ENCODE results near the gene ZNF583.

Gene ZNF583

DNA sequence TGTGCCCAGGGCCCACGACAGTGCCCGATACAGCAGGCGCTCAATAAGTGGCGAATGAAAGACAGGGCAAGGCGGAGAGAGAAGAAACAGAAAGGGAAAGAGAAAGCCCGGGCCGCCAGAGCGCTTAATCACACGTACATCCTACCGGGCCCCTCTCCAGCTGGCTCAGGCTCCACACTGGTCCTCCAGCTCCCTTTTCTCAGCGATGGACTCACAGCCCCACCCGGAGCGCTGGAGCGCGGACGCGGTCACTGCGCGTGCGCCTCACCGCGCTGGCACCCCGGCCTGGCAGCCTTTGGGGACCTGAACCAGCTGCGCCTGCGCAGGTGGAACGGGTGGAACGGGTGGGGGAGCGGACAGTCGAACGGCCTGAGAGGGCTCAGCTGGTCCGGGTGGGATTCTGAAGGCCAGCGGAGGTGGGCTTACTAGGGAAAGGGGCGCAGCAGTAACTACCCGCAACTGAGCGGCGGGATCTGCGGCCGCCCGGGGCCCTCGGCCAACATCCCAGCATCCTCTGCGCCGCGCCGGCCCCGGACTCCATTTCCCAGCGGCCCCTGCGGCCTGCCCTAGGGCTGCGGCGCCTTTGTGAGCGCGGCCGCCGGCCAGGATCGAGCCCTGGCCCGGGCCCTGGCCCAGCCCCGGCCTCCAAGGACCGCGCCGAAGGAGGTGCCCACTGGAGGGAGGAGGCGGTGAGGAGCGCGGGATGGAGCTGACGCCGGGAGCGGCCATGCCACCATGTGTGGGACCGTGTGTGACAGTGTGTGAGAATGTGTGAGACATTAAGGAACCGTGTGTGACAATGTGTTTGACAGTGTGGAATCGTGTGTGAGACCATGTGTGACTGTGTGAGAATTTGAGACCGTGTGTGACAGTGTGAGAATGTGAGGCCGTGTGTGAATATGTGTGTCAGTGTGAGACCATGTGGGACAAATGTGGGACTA, at the start of gene ZNF583:
Gene ZNF583 (plus strand): TSS at position 569 of the 941 bp plus-strand sequence. CDS start 2,783 bp downstream, outside the sequence.
- peak; percentile 85 for DNase-seq (ENCODE audit: low read depth)

DNA sequence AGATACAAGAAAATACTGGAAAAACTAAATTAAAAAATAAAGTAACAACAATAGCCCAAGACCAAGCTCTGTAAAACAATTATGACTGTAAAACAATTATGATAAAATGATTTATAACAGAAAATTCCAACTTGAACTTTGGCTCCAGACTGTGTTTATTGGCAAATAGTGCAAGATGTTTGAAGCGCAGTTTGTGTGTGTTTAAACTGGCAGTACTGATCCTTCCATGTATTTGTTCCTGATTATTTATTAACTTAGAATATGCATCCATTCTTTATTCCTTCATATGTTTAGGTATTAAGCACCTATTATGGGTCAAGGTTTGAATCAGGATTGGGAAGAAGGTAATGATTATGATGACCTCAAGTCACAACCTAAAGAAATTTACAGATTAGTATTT, 48.6 kb upstream of the ZNF583 start:
- no peak for DNase-seq (ENCODE audit: low read depth)

- no peak for DNase-seq (ENCODE audit: low read depth)
Observed at GRCh38 chr19:56356944-56357343, 47.2 kb upstream of the ZNF583 start.

- DNase-seq (ENCODE audit: low read depth), result no peak
Observed at GRCh38 chr19:56360841-56361240, 43.3 kb upstream of the ZNF583 start.

DNA sequence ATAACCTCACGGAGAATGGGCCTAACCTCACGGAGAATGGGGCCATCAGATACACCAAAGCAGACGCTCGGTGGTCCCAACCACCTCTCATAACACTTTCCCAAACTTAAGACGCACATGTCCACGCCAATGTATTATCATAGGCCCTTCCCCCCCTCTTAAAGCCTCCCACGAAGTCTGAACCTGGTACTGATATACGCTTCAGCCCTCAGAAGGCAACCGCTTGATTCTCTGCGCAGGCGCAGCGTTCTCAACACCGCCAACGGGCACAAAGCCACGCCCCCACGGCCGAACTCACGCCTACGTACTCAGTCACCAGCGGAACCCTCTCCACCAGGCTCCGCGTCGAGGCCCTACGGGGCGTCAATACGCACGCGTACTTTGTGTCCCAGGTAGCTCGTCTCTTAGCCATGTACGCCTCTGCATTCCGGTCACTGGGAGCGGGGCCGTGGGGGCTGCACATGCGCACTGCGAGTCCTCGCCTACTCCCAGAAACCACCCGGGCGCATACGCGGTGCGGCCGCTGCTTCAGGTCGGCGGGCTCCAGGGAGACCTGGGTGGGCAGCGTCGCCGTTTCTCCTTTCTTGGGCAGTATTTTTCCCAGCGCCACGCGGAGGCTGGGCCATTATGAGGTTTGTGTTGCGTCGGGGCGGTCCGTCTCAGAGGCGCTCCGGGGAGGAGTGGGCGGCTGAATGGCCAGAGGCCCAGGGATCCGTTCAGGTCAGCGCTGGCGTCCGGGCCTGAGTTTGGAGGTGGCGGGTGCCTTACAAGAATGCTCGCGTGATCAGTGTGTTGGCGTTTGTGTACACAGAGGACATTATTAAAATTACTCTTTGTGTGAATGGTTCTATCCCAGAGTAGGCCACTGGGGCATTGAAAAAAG, 36.1 kb upstream of the ZNF583 start:
- peak; percentile 66 for DNase-seq (ENCODE audit: low read depth)

DNA sequence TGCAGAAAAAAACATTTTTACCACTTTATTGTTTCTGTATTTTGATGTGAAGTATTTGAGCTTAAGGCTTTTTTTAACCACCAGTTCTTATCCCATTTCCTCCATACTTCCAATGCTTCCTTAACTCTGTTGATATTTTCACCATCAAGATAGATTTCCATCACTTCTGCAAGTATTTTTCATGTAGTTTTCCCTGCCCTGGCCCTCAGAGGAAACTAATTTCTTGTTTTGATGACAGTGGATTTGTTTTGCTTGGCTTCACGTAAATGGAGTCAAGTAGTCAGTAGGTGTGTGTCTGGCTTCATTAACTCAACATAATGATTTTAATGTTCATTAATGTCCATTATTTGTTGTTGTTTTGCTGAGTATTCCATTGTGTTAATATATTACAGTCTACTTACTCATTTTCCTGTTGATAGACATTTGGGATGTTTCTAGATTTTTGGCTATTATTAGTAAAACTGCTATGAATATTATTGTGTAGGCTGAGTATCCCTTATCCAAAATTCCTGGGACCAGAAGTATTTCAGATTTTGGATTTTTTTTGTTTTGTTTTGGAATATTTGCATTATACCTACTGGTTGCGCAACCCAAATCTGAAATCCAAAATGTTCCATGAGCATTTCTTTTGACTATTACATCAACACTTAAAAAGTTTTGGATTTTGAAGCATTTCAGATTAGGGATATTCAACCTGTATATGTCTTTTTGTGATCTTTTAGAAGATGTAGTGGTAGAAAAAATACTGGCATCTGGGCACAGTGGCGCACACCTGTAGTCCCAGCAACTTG, 34.1 kb upstream of the ZNF583 start:
- DNase-seq (ENCODE audit: low read depth), result no peak

DNA sequence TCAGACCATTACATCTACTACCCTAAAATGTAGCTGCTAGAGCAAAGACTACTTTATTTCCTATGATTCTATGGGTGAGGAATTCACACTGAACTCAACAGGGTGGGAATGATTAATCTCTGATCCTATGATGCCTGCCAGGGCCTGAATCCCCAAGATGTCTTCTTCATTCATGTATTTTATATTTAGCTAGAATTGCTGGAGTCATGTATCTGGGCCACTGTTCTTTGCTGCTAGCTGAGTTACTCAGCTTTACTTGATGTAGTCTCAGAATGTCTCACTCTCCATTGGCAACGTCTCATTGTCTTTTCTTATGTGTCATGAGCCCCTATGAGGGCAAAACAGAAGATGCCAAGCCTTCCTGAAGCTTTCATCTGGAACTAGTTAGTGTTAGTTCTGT, 31.9 kb upstream of the ZNF583 start:
- DNase-seq (ENCODE audit: low read depth), result no peak

GRCh38 chr19:56377105-56377924, 26.8 kb upstream of the ZNF583 start:
- DNase-seq (ENCODE audit: low read depth), result no peak

DNA sequence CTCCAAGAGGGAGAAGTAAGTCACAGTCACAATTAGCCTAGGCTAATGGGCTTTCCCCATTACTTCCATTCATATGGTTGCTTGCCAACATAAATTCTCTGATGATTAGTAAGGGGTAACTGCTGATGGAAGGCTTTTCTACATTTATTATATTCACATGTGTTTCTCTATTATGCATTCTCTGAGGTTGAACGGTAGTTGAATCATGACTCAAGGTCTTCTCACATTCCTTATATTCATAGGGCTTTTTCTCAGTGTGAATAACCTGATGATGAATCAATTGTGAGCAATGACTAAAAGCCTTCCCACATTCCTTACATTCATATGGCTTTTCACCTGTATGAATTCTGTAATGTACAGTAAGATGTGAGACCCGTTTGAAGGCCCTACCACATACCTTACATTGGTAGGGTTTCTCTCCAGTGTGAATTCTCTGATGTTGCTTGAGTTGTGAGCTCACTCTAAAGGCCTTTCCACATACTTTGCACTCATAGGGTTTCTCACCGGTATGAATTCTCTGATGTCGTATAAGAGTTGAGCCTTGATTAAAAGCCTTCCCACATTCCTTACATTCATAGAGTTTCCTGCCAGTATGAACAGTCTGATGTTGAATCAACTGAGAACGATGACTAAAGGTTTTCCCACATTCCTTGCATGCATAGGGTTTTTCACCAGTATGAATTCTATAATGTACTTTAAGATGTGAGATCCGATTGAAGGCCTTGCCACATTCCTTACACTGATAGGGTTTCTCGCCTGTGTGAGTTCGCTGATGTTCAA, 20.1 kb upstream of the ZNF583 start:
- DNase-seq (ENCODE audit: low read depth), result no peak

GRCh38 chr19:56393119-56394012, 10.8 kb upstream of the ZNF583 start, which contains the start of gene ZNF582:
ZNF582 (minus strand) TSS chr19:56393534; CDS start chr19:56391752, 1,782 bp downstream.
- DNase-seq (ENCODE audit: low read depth), result peak; percentile 84

DNA sequence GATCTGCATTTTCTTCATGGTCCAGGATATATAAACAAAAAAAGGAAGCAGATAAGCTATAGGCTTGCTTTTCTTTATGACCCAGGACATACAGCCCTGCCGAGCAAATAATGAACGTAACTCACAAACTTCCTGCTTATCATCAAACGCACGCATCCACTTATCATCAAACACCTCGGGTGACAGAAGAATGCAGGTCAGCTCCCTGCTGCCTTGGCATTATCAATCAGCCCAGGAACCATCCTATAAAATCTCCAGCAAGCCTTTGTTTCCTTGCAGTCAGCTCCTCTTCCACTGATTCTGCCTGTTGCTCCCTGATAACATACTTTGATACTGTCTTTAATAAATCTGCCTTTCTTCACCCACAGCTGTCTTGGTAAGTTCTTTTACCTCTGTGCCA, 5.3 kb upstream of the ZNF583 start:
- DNase-seq (ENCODE audit: low read depth), result no peak

DNA sequence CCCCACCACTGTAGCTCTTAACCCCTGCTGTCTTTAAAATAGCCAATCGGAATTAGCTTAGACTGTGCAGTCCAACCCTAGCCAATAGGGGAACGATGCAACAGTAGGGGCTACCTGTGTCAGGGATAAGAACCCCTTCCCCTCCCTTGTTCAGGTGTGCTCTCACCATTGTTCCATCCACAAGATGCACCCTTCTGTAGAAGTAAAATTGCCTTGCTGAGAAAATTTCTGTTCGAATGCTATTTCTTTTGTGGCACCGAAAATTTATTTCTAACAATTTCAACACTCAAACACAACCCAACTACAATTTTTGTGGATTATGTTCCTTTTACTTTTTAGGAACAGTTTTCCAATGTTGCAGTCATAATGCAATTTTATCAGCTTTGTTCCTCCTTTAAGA, 3.6 kb upstream of the ZNF583 start:
- DNase-seq (ENCODE audit: low read depth), result no peak

DNA sequence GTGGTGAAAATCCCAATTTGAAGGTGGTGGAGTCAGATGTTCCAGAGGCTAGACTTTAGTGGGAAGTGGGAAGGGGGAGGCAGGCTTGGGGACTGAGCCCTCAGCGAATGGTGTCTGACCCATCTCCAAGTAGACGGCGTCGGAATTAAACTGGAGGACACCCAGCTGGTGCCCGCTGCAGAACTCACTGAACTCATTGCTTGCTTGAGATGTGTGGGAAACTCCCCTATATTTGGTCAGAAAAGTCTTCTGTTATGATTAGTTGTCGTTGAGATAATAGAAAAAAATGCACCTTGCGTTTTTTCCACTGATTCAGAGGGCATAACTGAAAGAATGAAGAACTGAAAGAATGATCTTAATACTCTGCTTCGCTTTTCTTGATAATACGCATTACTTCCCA, 871 bp upstream of the ZNF583 start:
- DNase-seq (ENCODE audit: low read depth), result no peak

DNA sequence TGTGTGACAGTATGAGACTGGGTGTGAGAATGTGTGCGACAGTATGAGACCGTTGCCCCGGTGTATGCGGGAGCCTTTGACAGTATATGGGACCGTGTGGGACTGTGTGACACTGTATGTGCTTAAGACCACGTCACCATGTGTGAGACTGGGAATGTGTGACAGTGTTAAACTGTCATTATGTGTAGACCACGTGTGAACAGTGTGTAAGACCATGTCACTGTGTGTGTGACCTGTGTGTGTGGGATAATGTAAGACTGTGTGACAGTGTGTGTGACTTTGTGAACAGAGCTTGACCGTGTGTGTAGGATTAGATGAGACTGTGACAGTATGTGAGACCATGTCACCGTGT, 549 bp downstream of the ZNF583 start:
- no peak for DNase-seq (ENCODE audit: low read depth)

- no peak for DNase-seq (ENCODE audit: low read depth)
Observed at GRCh38 chr19:56405062-56405461, 930 bp downstream of the ZNF583 start.

- DNase-seq (ENCODE audit: low read depth), result no peak
Observed at GRCh38 chr19:56423276-56423984, 19.3 kb downstream of the ZNF583 start.

DNA sequence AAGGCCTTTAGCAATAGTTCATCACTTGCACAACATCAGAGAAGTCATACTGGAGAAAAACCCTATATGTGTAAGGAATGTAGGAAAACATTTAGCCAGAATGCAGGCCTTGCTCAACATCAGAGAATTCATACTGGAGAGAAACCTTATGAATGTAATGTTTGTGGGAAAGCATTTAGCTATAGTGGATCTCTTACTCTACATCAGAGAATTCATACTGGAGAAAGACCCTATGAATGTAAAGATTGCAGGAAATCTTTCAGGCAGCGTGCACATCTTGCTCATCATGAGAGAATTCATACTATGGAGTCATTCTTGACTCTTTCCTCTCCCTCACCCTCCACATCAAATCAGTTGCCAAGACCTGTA, 19.8 kb downstream of the ZNF583 start:
- no peak for DNase-seq (ENCODE audit: low read depth)

DNA sequence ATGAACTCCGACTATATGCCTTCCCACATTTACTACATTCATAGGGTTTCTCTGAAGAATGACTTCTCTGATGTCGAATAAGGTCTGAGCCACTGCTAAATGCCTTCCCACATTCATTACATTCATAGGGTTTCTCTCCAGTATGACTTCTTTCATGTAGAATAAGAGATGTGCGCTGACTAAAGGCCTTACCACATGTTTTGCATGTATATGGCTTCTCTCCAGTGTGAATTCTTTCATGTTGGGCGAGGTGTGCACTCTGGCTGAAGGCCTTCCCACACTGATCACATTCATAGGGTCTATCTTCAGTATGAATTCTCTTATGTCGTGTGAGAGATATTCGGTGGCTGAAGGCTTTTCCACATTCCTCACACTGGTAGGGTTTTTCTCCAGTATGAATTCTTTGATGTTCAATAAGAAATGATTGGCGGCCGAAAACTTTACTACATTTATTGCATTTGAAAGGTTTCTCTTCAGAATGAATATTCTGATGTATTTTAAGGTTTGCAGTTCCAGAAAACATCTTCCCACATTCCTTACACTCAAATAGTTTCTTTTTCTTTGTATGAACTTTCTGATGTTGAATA, 37.2 kb downstream of the ZNF583 start:
- DNase-seq (ENCODE audit: low read depth), result no peak
